ENCODE results near the gene LYPD5.

- TF ChIP-seq CTCF (IDR thresholded peaks at IDR 0.05; ENCODE audit: poor library complexity, severe bottlenecking) (no peak), TAF1 (IDR thresholded peaks at IDR 0.05; ENCODE audit: low read depth) (no peak), EP300 (conservative IDR thresholded peaks at IDR 0.05; ENCODE audit: poor library complexity, severe bottlenecking) (no peak), POLR2AphosphoS5 (IDR thresholded peaks at IDR 0.05) (no peak), SMC3 (conservative IDR thresholded peaks at IDR 0.05; ENCODE audit: poor library complexity) (no peak), RAD21 (conservative IDR thresholded peaks at IDR 0.05) (no peak), MXI1 (conservative IDR thresholded peaks at IDR 0.05; ENCODE audit: poor library complexity, severe bottlenecking) (no peak), EZH2 (IDR thresholded peaks at IDR 0.05; ENCODE audit: borderline replicate concordance, insufficient read depth, low read length, poor library complexity, severe bottlenecking) (no peak)
- TF ChIP-seq, protein P1, sequence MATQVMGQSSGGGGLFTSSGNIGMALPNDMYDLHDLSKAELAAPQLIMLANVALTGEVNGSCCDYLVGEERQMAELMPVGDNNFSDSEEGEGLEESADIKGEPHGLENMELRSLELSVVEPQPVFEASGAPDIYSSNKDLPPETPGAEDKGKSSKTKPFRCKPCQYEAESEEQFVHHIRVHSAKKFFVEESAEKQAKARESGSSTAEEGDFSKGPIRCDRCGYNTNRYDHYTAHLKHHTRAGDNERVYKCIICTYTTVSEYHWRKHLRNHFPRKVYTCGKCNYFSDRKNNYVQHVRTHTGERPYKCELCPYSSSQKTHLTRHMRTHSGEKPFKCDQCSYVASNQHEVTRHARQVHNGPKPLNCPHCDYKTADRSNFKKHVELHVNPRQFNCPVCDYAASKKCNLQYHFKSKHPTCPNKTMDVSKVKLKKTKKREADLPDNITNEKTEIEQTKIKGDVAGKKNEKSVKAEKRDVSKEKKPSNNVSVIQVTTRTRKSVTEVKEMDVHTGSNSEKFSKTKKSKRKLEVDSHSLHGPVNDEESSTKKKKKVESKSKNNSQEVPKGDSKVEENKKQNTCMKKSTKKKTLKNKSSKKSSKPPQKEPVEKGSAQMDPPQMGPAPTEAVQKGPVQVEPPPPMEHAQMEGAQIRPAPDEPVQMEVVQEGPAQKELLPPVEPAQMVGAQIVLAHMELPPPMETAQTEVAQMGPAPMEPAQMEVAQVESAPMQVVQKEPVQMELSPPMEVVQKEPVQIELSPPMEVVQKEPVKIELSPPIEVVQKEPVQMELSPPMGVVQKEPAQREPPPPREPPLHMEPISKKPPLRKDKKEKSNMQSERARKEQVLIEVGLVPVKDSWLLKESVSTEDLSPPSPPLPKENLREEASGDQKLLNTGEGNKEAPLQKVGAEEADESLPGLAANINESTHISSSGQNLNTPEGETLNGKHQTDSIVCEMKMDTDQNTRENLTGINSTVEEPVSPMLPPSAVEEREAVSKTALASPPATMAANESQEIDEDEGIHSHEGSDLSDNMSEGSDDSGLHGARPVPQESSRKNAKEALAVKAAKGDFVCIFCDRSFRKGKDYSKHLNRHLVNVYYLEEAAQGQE (IDR thresholded peaks at IDR 0.05; ENCODE audit: borderline replicate concordance): no peak
Observed at GRCh38 chr19:43779147-43779819, 23.0 kb downstream of the LYPD5 start.

All from neural cell (in vitro differentiated cells).